Natural killer cell (primary cell): ENCODE results near the gene GAREM2. TPM values are rescaled to one million over a fixed set of nuclear protein-coding genes. Genes with fewer than 3 reads are reported as not detected.

ENCODE experiments used
- ATAC-seq, 3 donors: fragments of 150-1000 bp in 2 of 3; fragments of 200-7000 bp in 1 of 3; cut with Tn5 transposase; 1 replicate in 1 of 3; 2 replicates in 2 of 3; pipeline ENCODE4 v1.10.0; 2021; ENCODE audit warnings: mild to moderate bottlenecking in 2 of 3, moderate library complexity in 2 of 3
- DNase-seq, 2 donors: peaks; one replicate each; pipeline versions ENCODE4 v3.0.0 to v3.0.0-alpha.2; 2013 to 2021; ENCODE audit warnings: mixed read lengths in 1 of 2
- H3K27ac ChIP-seq: one replicate; pipeline ENCODE4 v1.5.1; 2013; ENCODE audit warnings: mild to moderate bottlenecking, low read length
- H3K27me3 ChIP-seq: one replicate; pipeline ENCODE4 v1.6.1; 2013; ENCODE audit warnings: low read length; ENCODE audit not compliant: control insufficient read depth, insufficient read depth
- H3K36me3 ChIP-seq: one replicate; pipeline ENCODE4 v1.6.1; 2013; ENCODE audit warnings: low read length; ENCODE audit not compliant: control insufficient read depth, insufficient read depth
- H3K4me1 ChIP-seq: one replicate; pipeline ENCODE4 v1.6.1; 2013; ENCODE audit warnings: low read length; ENCODE audit not compliant: control insufficient read depth, insufficient read depth
- H3K4me3 ChIP-seq: one replicate; pipeline ENCODE4 v1.5.1; 2013; ENCODE audit warnings: low read length
- H3K9me3 ChIP-seq: one replicate; pipeline ENCODE4 v1.6.1; 2013; ENCODE audit warnings: low read length; ENCODE audit not compliant: control insufficient read depth, insufficient read depth
- H3K27ac Mint-ChIP-seq, 2 donors: one replicate each; pipeline ENCODE4 v1.8.0; 2022; ENCODE audit warnings: mild to moderate bottlenecking in 2 of 2, mixed read lengths in 2 of 2, moderate library complexity in 1 of 2
- H3K27me3 Mint-ChIP-seq, 2 donors: one replicate each; pipeline ENCODE4 v1.8.0; 2022; ENCODE audit warnings: low read depth in 2 of 2, mixed read lengths in 2 of 2
- H3K36me3 Mint-ChIP-seq: one replicate; pipeline ENCODE4 v1.8.0; 2022; ENCODE audit warnings: mixed read lengths
- H3K4me1 Mint-ChIP-seq, 2 donors: one replicate each; pipeline ENCODE4 v1.8.0; 2022; ENCODE audit warnings: mixed read lengths in 2 of 2
- H3K4me3 Mint-ChIP-seq: one replicate; pipeline ENCODE4 v1.8.0; 2022; ENCODE audit warnings: mild to moderate bottlenecking, moderate library complexity, mixed read lengths
- H3K9me3 Mint-ChIP-seq, 2 donors: one replicate each; pipeline ENCODE4 v1.8.0; 2022; ENCODE audit warnings: mixed read lengths in 2 of 2
- CTCF ChIP-seq: fragments of 200-600 bp; IDR thresholded peaks from one replicate; pipeline ENCODE4 v1.8.0; 2022; ENCODE audit warnings: antibody characterized with exemption
- WGBS: methylation state at CpG from one replicate; pipeline ENCODE4 v1.1.7; 2013; ENCODE audit warnings: missing lambda C conversion rate; ENCODE audit not compliant: insufficient coverage; 5-methylcytosine and 5-hydroxymethylcytosine counted together
- intact Hi-C: fragments of 100-400 bp; cut with micrococcal nuclease; formaldehyde crosslinking; loops from one replicate; pipeline ENCODE4 v1.14.2; 2022
- total RNA-seq, 4 donors: library from RNA; stranded (reverse); fragments of 120-200 nt in 1 of 4; gene quantifications; one replicate each; pipeline versions ENCODE4 v1.2.3 to v1.2.4, GENCODE V29; 2013 to 2022

Gene GAREM2
- total RNA-seq, 3 donors from 2014 or later (not counting 1 experiment from before 2014, with no cell fraction given), result 7.1 to 9.2 (median 7.2) TPM

GRCh38 chr2:26169681-26170414 is 3.0 kb upstream of the GAREM2 start:
- peaks cover 16 to 20% of the 10 kb centered on the region in 2 donors for H3K4me1 Mint-ChIP-seq
- 85% methylated on average over 13 of the region's 14 CpGs for WGBS
- Histone ChIP-seq H3K4me3 (no peak overlapping the region), H3K27me3 (peaks cover 22% of the 10 kb centered on the region), H3K27ac (no peak overlapping the region), H3K36me3 (no peaks in the 10 kb centered on the region), H3K9me3 (no peaks in the 10 kb centered on the region), H3K4me1 (peaks cover 21% of the 10 kb centered on the region)
- no peak for TF ChIP-seq CTCF
- intact Hi-C loops, result loop anchor here (5.0 kb wide), 1 partner anchor 162 kb away; no protein-coding TSS in a partner anchor
- peaks cover 31 to 34% of the 10 kb centered on the region in 2 donors for H3K27me3 Mint-ChIP-seq
- no peak overlapping the region for H3K27ac Mint-ChIP-seq
- no peaks in the 10 kb centered on the region for H3K36me3 Mint-ChIP-seq
- peak overlapping the region; percentile 28 for H3K4me3 Mint-ChIP-seq
- DNase-seq (no peak), ATAC-seq (no peak)
- no peaks in the 10 kb centered on the region for H3K9me3 Mint-ChIP-seq

GRCh38 chr2:26170795-26171194 is 2.1 kb upstream of the GAREM2 start:
- peaks cover 22% of the 10 kb centered on the region for H3K27me3 ChIP-seq
- no peak overlapping the region for H3K4me3 ChIP-seq
- Mint-ChIP-seq H3K36me3 (no peaks in the 10 kb centered on the region), H3K27me3 (peaks cover 33 to 39% of the 10 kb centered on the region in 2 donors), H3K27ac (no peak overlapping the region), H3K9me3 (no peaks in the 10 kb centered on the region), H3K4me3 (peak overlapping the region; percentile 94), H3K4me1 (peaks cover 17 to 24% of the 10 kb centered on the region in 2 donors)
- peaks cover 22% of the 10 kb centered on the region for H3K4me1 ChIP-seq
- H3K36me3 ChIP-seq, result no peaks in the 10 kb centered on the region
- TF ChIP-seq CTCF, result no peak
- ATAC-seq (no peak), DNase-seq (no peak)
- 91% methylated on average over 9 of the region's 9 CpGs for WGBS
- H3K9me3 ChIP-seq, result no peaks in the 10 kb centered on the region
- intact Hi-C loops, result loop anchor here (5.0 kb wide), 1 partner anchor 162 kb away; no protein-coding TSS in a partner anchor
- H3K27ac ChIP-seq, result no peak overlapping the region

GRCh38 chr2:26172189-26172870 is 558 bp upstream of the GAREM2 start:
- no peak for DNase-seq
- H3K27me3 Mint-ChIP-seq, result peaks cover 40 to 48% of the 10 kb centered on the region in 2 donors
- H3K4me1 Mint-ChIP-seq, result peaks cover 17 to 24% of the 10 kb centered on the region in 2 donors
- H3K4me3 ChIP-seq, result no peak overlapping the region
- peak overlapping the region; percentile 94 for H3K4me3 Mint-ChIP-seq
- ATAC-seq, result no peak
- H3K27ac ChIP-seq, result no peak overlapping the region
- H3K36me3 Mint-ChIP-seq, result no peaks in the 10 kb centered on the region
- H3K4me1 ChIP-seq, result peaks cover 22% of the 10 kb centered on the region
- H3K27me3 ChIP-seq, result peaks cover 22% of the 10 kb centered on the region
- TF ChIP-seq CTCF, result no peak
- WGBS, result 16% methylated on average over 56 of the region's 56 CpGs
- H3K36me3 ChIP-seq, result no peaks in the 10 kb centered on the region
- H3K27ac Mint-ChIP-seq, result peak overlapping the region in 1 of 2 donors; percentile 47
- no peaks in the 10 kb centered on the region for H3K9me3 ChIP-seq
- H3K9me3 Mint-ChIP-seq, result no peaks in the 10 kb centered on the region
- intact Hi-C loops, result loop anchor here (5.0 kb wide), 1 partner anchor 160 kb away; no protein-coding TSS in a partner anchor
